Activated CD8-positive, alpha-beta T cell treated with anti-CD3 and anti-CD28 coated beads for 36 hours (primary cell): ENCODE results near the gene TMEM156. TPM values are rescaled to one million over a fixed set of nuclear protein-coding genes. Genes with fewer than 3 reads are reported as not detected.
"Not testable (repeated sequence)": the region's sequence is repeated elsewhere in the genome, so short reads cannot be mapped to it uniquely, and the experiment has no call there.

Source experiments
- ATAC-seq: fragments of 200-7000 bp; cut with Tn5 transposase; one replicate; pipeline ENCODE4 v1.10.0; 2021; ENCODE audit warnings: mild to moderate bottlenecking, moderate library complexity
- CTCF ChIA-PET: fragments of 350-600 bp; sonication (Branson Sonifier 250); formaldehyde crosslinking; loops from one replicate; lab custom pipeline; 2021; ENCODE audit warnings: antibody characterized with exemption; lab: Charles Lee
- POLR2A ChIA-PET: fragments of 350-600 bp; sonication (Branson Sonifier 250); formaldehyde crosslinking; loops from one replicate; lab custom pipeline; 2021; ENCODE audit warnings: antibody characterized with exemption; lab: Charles Lee
- DNase-seq: peaks from one replicate; pipeline ENCODE4 v3.0.0-alpha.2; 2020
- H3K27ac Mint-ChIP-seq: one replicate; pipeline ENCODE4 v1.8.0; 2021; ENCODE audit warnings: mild to moderate bottlenecking, mixed read lengths
- H3K27me3 Mint-ChIP-seq: one replicate; pipeline ENCODE4 v1.8.0; 2021; ENCODE audit warnings: mixed read lengths
- H3K36me3 Mint-ChIP-seq: one replicate; pipeline ENCODE4 v1.8.0; 2021; ENCODE audit warnings: low read depth, mixed read lengths
- H3K4me1 Mint-ChIP-seq: one replicate; pipeline ENCODE4 v1.8.0; 2021; ENCODE audit warnings: low read depth, mixed read lengths
- H3K4me3 Mint-ChIP-seq: one replicate; pipeline ENCODE4 v1.8.0; 2021; ENCODE audit warnings: mild to moderate bottlenecking, moderate library complexity, mixed read lengths
- H3K9me3 Mint-ChIP-seq: one replicate; pipeline ENCODE4 v1.8.0; 2021; ENCODE audit warnings: mixed read lengths
- CTCF ChIP-seq: fragments of 200-600 bp; IDR thresholded peaks from one replicate; pipeline ENCODE4 v1.8.0; 2022; ENCODE audit warnings: antibody characterized with exemption, mild to moderate bottlenecking
- intact Hi-C: fragments of 100-400 bp; cut with micrococcal nuclease; formaldehyde crosslinking; loops from one replicate; pipeline ENCODE4 v1.10.0; 2022
- total RNA-seq, 2 experiments: library from RNA; stranded (reverse); gene quantifications; one replicate each; pipeline ENCODE4 v1.2.3, GENCODE V29; 2021

TMEM156 gene
- total RNA-seq, 2 experiments from 2014 or later = 11.7 to 12.0 TPM

DNA sequence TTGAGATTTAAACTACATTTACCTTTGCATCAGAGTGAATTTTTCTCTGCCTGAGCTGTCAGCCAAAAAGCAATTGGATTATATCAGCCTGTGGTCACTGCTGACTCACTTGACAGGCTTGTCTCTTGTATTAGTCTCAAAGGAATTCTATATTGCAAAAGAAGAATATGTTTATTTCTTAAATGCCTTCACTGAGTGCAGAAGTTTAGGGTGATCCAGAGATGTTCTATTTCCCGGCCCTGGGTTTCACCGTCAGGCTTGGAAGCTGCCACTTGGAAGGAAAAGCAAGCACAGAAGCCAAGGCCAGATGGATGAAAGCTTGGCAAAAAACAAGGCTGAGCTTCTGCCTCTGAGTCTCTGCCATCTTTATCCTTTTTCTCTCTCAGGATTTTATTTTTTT is 83.7 kb downstream of the TMEM156 start:
- ChIA-PET POLR2A (no interaction called here), CTCF (interaction anchor here (0.9 to 1.4 kb wide), 3 partner anchors 44 to 172 kb away, joined by 3 to 4 read pairs (median 3); no protein-coding TSS in a partner anchor)
- H3K9me3 Mint-ChIP-seq = no peaks in the 10 kb centered on the region
- no peak for TF ChIP-seq CTCF
- H3K27me3 Mint-ChIP-seq = no peaks in the 10 kb centered on the region
- ATAC-seq = no peak
- peaks cover 12% of the 10 kb centered on the region for H3K4me1 Mint-ChIP-seq
- no peak overlapping the region for H3K4me3 Mint-ChIP-seq
- H3K36me3 Mint-ChIP-seq = no peaks in the 10 kb centered on the region
- DNase-seq = peak; percentile 16
- H3K27ac Mint-ChIP-seq = no peak overlapping the region
- intact Hi-C loops = loop anchor here (5.0 kb wide), 1 partner anchor 34 kb away; no protein-coding TSS in a partner anchor

DNA sequence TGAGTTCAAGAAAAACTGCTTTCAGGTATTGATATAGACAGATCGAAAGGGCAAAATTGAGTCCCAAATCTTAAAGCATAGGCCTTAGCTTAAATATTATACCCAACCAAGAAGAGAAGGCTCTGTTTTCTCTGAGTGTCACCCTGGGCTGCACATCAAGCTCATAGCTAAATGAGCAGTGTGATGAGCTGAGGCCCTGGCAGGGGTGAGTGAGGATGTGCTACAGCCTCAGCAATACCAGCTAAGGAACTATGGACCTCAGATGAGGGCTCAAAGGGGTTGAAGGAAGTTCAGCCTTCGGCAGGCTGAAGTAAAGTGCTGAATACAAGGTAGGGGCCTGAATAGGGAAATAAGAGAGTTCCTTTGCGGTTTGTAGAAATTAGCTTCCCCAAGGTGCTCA is 85.3 kb downstream of the TMEM156 start:
- no peak for TF ChIP-seq CTCF
- intact Hi-C loops = loop anchor here (5.0 kb wide), 1 partner anchor 35 kb away; no protein-coding TSS in a partner anchor
- H3K4me3 Mint-ChIP-seq = no peak overlapping the region
- CTCF ChIA-PET = no interaction called here
- POLR2A ChIA-PET = interaction anchor here (1.0 kb wide), 1 partner anchor 124 kb away, joined by 3 read pairs; no protein-coding TSS in a partner anchor
- no peak for DNase-seq
- ATAC-seq = no peak
- H3K27ac Mint-ChIP-seq = no peak overlapping the region
- no peaks in the 10 kb centered on the region for H3K36me3 Mint-ChIP-seq
- H3K9me3 Mint-ChIP-seq = no peaks in the 10 kb centered on the region
- H3K27me3 Mint-ChIP-seq = no peaks in the 10 kb centered on the region
- H3K4me1 Mint-ChIP-seq = peaks cover 12% of the 10 kb centered on the region

GRCh38 chr4:38944440-38944839 is 87.8 kb downstream of the TMEM156 start:
- Mint-ChIP-seq H3K9me3 (no peaks in the 10 kb centered on the region), H3K4me1 (peaks cover 21% of the 10 kb centered on the region), H3K27ac (no peak overlapping the region), H3K27me3 (no peaks in the 10 kb centered on the region), H3K36me3 (no peaks in the 10 kb centered on the region), H3K4me3 (no peak overlapping the region)
- DNase-seq (no peak), ATAC-seq (no peak)
- POLR2A ChIA-PET = no interaction called here
- CTCF ChIA-PET = no interaction called here
- no peak for TF ChIP-seq CTCF
- intact Hi-C loops = no loop called here

- H3K36me3 Mint-ChIP-seq = no peaks in the 10 kb centered on the region
- H3K4me1 Mint-ChIP-seq = peaks cover 22% of the 10 kb centered on the region
- no peaks in the 10 kb centered on the region for H3K9me3 Mint-ChIP-seq
- ChIA-PET POLR2A (no interaction called here), CTCF (no interaction called here)
- no peaks in the 10 kb centered on the region for H3K27me3 Mint-ChIP-seq
- DNase-seq (no peak), ATAC-seq (no peak)
- no peak for TF ChIP-seq CTCF
- no peak overlapping the region for H3K27ac Mint-ChIP-seq
- H3K4me3 Mint-ChIP-seq = no peak overlapping the region
- intact Hi-C loops = no loop called here
These were observed 88.9 kb downstream of the TMEM156 start for GRCh38 chr4:38943343-38943742.

- H3K4me1 Mint-ChIP-seq = peaks cover 23% of the 10 kb centered on the region
- intact Hi-C loops, DNase-seq, ATAC-seq, POLR2A ChIA-PET, H3K27me3 Mint-ChIP-seq, H3K4me3 Mint-ChIP-seq, H3K9me3 Mint-ChIP-seq, H3K27ac Mint-ChIP-seq, H3K36me3 Mint-ChIP-seq: not testable (repeated sequence)
- CTCF ChIA-PET = interaction anchor here (0.9 to 2.0 kb wide), 5 partner anchors 8 to 193 kb away, joined by 3 to 6 read pairs (median 4); no protein-coding TSS in a partner anchor
These were observed 90.3 kb downstream of the TMEM156 start for GRCh38 chr4:38941906-38942305.
